Loucy (cell line): ENCODE data around the gene MUC5B.
A peak's percentile ranks its signal among the peaks of the same experiment; 100 is the strongest.

ENCODE experiments used
- H2AFZ ChIP-seq: fragments of 200-600 bp; sonication (generic); 2 replicates; pipeline ENCODE4 v1.6.0; 2016; ENCODE audit warnings: antibody characterized with exemption, mild to moderate bottlenecking, low read length, moderate library complexity
- H3F3A ChIP-seq: fragments of 200-600 bp; 2 replicates; pipeline ENCODE4 v1.6.0; 2016; ENCODE audit warnings: antibody characterized with exemption, low read depth, mild to moderate bottlenecking
- H3K27me3 ChIP-seq: fragments of 200-600 bp; sonication (generic); 2 replicates; pipeline ENCODE4 v1.6.1; 2014; ENCODE audit warnings: low read length, mild to moderate bottlenecking; ENCODE audit not compliant: insufficient read depth, poor library complexity, severe bottlenecking
- H3K36me3 ChIP-seq: fragments of 200-600 bp; sonication (generic); 2 replicates; pipeline ENCODE4 v1.6.1; 2016; ENCODE audit warnings: low read length; ENCODE audit not compliant: insufficient read depth
- H3K4me1 ChIP-seq: fragments of 200-600 bp; sonication (generic); 2 replicates; pipeline ENCODE4 v1.5.1; 2014; ENCODE audit warnings: low read length, mild to moderate bottlenecking; ENCODE audit not compliant: insufficient read depth, poor library complexity, severe bottlenecking
- H3K4me2 ChIP-seq: fragments of 200-600 bp; sonication (generic); 2 replicates; pipeline ENCODE4 v1.6.0; 2014; ENCODE audit warnings: antibody characterized with exemption, low read length, low read depth, mild to moderate bottlenecking; ENCODE audit not compliant: poor library complexity, severe bottlenecking
- H3K4me3 ChIP-seq: fragments of 200-600 bp; sonication (generic); 2 replicates; pipeline ENCODE4 v1.5.1; 2014; ENCODE audit warnings: low read length, mild to moderate bottlenecking, mixed read lengths; ENCODE audit not compliant: poor library complexity, severe bottlenecking
- H3K79me2 ChIP-seq: fragments of 200-600 bp; sonication (generic); 2 replicates; pipeline ENCODE4 v1.6.1; 2014; ENCODE audit warnings: low read length; ENCODE audit not compliant: insufficient read depth
- H3K9ac ChIP-seq: fragments of 200-600 bp; sonication (generic); 2 replicates; pipeline ENCODE4 v1.6.0; 2014; ENCODE audit warnings: mild to moderate bottlenecking, low read depth, low read length, moderate library complexity; ENCODE audit not compliant: poor library complexity, severe bottlenecking
- H3K9me2 ChIP-seq: fragments of 200-600 bp; sonication (generic); replicated peaks from 2 replicates; pipeline ENCODE4 v1.6.1; 2016; ENCODE audit warnings: low read depth, low read length, mixed read lengths
- H3K9me3 ChIP-seq: fragments of 200-600 bp; sonication (generic); 2 replicates; pipeline ENCODE4 v1.6.1; 2014; ENCODE audit warnings: mild to moderate bottlenecking, antibody characterized with exemption, low read length, low read depth; ENCODE audit not compliant: insufficient read depth
- H4K20me1 ChIP-seq: fragments of 200-600 bp; sonication (generic); 2 replicates; pipeline ENCODE4 v1.6.0; 2014; ENCODE audit warnings: antibody characterized with exemption, low read length, mild to moderate bottlenecking; ENCODE audit not compliant: insufficient read depth, poor library complexity, severe bottlenecking
- CTCF ChIP-seq: fragments of 200-600 bp; sonication (generic); conservative IDR thresholded peaks from 2 replicates; pipeline ENCODE4 v1.5.1; 2014; ENCODE audit warnings: mild to moderate bottlenecking, antibody characterized with exemption, low read length
- EZH2phosphoT487 ChIP-seq: fragments of 200-600 bp; IDR thresholded peaks from 2 replicates; pipeline ENCODE4 v1.6.1; 2018; ENCODE audit warnings: antibody characterized with exemption, mild to moderate bottlenecking, moderate library complexity, borderline replicate concordance

MUC5B gene

GRCh38 chr11:1306186-1307162 is 83.6 kb downstream of the MUC5B start:
- no peaks in the 10 kb centered on the region; the same call in 1 of the 2 replicates for H3F3A ChIP-seq
- H3K36me3 ChIP-seq, result no peaks in the 10 kb centered on the region
- peak overlapping the region; percentile 87 for H3K4me3 ChIP-seq
- TF ChIP-seq EZH2phosphoT487, result no peak
- TF ChIP-seq CTCF, result no peak
- no peaks in the 10 kb centered on the region for H3K27me3 ChIP-seq
- no peaks in the 10 kb centered on the region for H3K9me2 ChIP-seq
- no peaks in the 10 kb centered on the region for H3K9me3 ChIP-seq
- H3K4me1 ChIP-seq, result peaks cover 33% of the 10 kb centered on the region
- H3K4me2 ChIP-seq, result peak overlapping the region; percentile 88
- peak overlapping the region; percentile 78 for H3K9ac ChIP-seq
- peaks cover 85% of the 10 kb centered on the region for H3K79me2 ChIP-seq
- no peak overlapping the region for H2AFZ ChIP-seq
- H4K20me1 ChIP-seq, result peaks cover 49% of the 10 kb centered on the region

GRCh38 chr11:1307163-1307870 is 84.5 kb downstream of the MUC5B start:
- Histone ChIP-seq H3K36me3 (no peaks in the 10 kb centered on the region), H4K20me1 (peaks cover 49% of the 10 kb centered on the region), H3K79me2 (peaks cover 77% of the 10 kb centered on the region), H3K4me3 (peak overlapping the region; percentile 87), H3K9ac (peak overlapping the region; percentile 78), H3F3A (no peaks in the 10 kb centered on the region; the same call in 1 of the 2 replicates), H3K4me2 (peak overlapping the region; percentile 88), H3K4me1 (peaks cover 35% of the 10 kb centered on the region), H2AFZ (no peak overlapping the region), H3K9me3 (no peaks in the 10 kb centered on the region), H3K27me3 (no peaks in the 10 kb centered on the region), H3K9me2 (no peaks in the 10 kb centered on the region)
- TF ChIP-seq EZH2phosphoT487 (no peak), CTCF (no peak)

- peak overlapping the region; percentile 87 for H3K4me3 ChIP-seq
- peak overlapping the region; percentile 78 for H3K9ac ChIP-seq
- no peaks in the 10 kb centered on the region for H3K27me3 ChIP-seq
- H4K20me1 ChIP-seq, result peaks cover 42% of the 10 kb centered on the region
- no peaks in the 10 kb centered on the region; the same call in 1 of the 2 replicates for H3F3A ChIP-seq
- peaks cover 68% of the 10 kb centered on the region for H3K79me2 ChIP-seq
- no peaks in the 10 kb centered on the region for H3K9me2 ChIP-seq
- no peaks in the 10 kb centered on the region for H3K36me3 ChIP-seq
- no peaks in the 10 kb centered on the region for H3K9me3 ChIP-seq
- H3K4me2 ChIP-seq, result peak overlapping the region; percentile 88
- TF ChIP-seq CTCF (no peak), EZH2phosphoT487 (no peak)
- peaks cover 35% of the 10 kb centered on the region for H3K4me1 ChIP-seq
- H2AFZ ChIP-seq, result no peak overlapping the region
Measured at GRCh38 chr11:1307998-1308742, 85.3 kb downstream of the MUC5B start.
